ENCODE results near the gene ZNF121.

ZNF121 gene

DNA sequence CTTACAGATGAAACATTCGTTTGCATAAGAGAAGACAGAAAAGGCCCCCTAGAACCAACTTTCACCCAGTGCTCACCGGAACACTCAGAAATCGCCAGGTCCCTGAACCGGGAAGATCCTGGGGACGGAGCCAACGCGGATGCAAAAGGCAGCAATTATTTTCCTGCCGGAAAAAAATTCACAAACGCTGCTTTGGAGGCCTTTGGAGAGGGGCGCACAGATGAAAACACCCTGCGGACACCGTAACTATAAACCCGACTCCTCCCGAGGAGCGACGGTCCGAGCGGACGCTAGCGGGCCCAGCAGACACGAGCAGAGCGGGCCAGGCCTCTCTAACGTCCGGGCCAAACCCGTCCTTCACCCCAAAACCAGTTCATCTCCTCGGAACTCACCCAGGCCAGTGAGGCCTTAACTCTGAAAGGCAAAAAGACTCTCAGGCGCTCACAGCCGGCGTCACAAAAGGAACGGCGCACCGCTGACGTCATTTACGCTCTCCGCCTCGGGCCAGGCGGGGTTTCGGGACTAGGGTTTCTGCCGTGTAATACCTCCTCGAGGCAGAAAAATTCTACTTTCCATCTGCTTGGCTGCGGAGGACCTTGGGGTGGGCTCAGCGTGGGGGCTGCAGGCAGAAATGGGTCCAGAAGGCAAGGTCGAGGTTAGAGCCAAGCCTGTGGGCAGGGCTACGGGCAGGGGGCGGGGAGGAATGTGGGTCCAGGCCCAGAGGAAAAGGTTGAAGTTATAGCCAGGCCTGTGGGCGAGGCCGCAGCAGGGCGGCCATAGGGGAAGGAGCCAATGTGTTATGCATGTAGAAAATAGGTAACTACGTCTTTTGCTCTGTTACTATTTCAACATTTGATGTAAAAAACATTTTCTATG lies 45.9 kb downstream of the ZNF121 start, which contains the start of gene ZNF426:
ZNF426 (minus strand) TSS at position 463 of the 876 bp plus-strand sequence. CDS start 2,413 bp downstream, outside the sequence.
- DNase-seq: peak; percentile 86

DNA sequence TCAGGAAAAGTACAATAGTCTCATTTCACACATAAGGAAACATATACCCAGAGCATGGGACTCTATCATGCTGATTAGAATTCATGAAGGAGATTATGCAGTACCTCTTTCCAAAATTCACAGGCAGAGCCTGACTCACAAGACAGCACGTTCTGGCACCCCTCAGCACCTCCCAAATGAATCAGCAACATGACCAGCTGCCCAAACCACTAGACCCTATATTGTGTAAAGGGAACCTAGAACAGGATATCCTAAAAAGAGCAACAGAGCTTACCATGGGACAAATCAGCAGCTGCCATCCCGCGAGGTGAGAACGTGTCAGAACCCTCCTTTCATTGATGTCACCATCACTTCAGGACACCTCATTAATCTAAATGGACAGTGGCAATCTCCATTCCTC lies 48.4 kb downstream of the ZNF121 start:
- no peak for DNase-seq

DNA sequence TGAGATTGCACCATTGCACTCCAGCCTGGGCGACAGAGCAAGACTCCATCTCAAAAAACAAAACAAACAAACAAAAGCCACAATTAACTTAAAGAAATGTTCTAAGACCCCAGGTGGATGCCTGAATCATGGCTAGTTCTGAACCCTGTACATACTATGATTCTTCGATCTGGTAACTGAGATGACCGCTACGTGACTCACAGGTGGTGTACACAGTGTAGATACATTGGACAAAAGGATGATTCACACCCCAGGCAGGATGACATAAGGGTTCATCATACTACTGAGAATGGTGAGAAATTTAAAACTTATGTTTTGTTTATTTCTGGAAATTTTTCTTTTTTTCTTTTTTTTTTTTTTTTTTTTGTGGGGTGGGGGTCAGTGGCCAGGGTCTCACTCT lies 52.4 kb downstream of the ZNF121 start:
- DNase-seq: no peak

DNA sequence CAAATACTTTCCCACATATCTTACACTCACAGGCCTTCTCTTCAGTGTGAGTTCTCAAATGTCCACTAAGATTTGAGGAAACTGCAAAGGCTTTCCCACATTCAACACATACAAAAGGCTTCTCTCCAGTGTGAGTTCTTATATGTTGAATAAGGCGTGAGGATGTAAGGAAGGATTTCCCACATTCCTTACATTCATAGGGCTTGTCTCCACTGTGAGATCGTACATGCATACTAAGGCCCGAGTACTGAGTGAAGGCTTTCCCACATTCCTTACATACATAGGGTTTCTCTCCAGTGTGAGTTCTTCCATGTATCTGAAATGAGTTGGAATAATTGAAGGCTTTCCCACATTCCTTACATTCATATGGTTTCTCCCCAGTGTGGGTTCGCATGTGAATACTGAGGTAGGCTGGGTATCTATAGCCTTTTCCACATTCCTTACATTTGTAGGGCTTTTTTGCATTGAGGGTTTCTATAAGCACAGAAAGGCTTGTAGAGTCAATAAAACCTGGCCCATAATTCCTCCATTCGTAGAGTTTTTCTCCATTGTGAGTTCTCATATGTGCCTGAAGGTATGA lies 55.5 kb downstream of the ZNF121 start:
- no peak for DNase-seq

DNA sequence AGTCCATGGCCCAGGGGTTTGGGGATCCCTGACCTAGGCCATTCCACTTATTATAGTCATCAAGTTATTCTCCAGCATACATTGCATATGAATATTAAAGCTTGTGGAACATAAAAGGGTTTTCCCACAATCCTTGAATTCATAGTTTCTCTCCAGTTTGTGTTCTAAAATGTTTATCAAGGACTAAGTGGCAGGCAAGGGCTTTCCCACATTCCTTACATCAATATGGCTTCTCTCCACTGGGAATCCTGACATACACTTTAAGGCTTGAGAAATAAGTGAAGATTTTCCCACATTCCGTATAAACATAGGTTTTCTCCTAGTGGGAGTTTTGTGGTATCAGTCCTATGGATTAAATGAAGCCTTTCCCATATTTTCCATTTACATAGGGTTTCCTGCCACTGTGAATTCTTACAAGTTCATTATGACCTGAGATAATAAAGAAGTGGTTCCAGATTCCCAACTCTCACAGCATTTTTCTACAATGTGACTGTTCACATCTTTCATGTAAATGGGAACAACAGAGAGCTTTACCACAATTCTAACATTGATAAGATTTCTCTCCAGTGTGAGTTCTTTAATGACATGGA lies 60.3 kb downstream of the ZNF121 start:
- DNase-seq: no peak
